Testis (tissue), 3 donors: Measurements from ENCODE around the gene SUMO2. TPM values are rescaled to one million over a fixed set of nuclear protein-coding genes. Genes with fewer than 3 reads are reported as not detected.

Experiments
- DNase-seq: peaks from one replicate; pipeline ENCODE4 v3.0.0-alpha.2; 2019
- H3K27ac ChIP-seq, 2 donors: fragments of 200-600 bp; sonication (generic); one replicate each; pipeline ENCODE4 v1.5.1; 2019
- H3K27me3 ChIP-seq: fragments of 200-600 bp; sonication (generic); one replicate; pipeline ENCODE4 v1.5.1; 2019
- H3K36me3 ChIP-seq: fragments of 200-600 bp; sonication (generic); one replicate; pipeline ENCODE4 v1.5.1; 2017; ENCODE audit warnings: low read depth; ENCODE audit errors: missing control alignments
- H3K4me1 ChIP-seq: fragments of 200-600 bp; sonication (generic); one replicate; pipeline ENCODE4 v1.5.1; 2019
- H3K4me3 ChIP-seq, 2 donors: fragments of 200-600 bp; sonication (generic); one replicate each; pipeline ENCODE4 v1.5.1; 2017 to 2019
- H3K9me3 ChIP-seq: fragments of 200-600 bp; sonication (generic); one replicate; pipeline ENCODE4 v1.5.1; 2017
- POLR2A ChIP-seq: fragments of 450-650 bp; IDR thresholded peaks from one replicate; pipeline ENCODE4 v1.6.1; 2017; ENCODE audit warnings: antibody characterized with exemption, mild to moderate bottlenecking, moderate library complexity
- WGBS, 2 donors: methylation state at CpG; one replicate each; pipeline ENCODE4 v1.1.5; 2018; 5-methylcytosine and 5-hydroxymethylcytosine counted together
- intact Hi-C: fragments of 100-400 bp; cut with DNase I; formaldehyde crosslinking; loops from one replicate; pipeline ENCODE4 v1.15.1; 2023; ENCODE audit warnings: low total_unique reads
- polyA plus RNA-seq: library from polyadenylated mRNA; stranded (reverse); fragments of 350-450 nt; fragmentation: Illumina TruSeq; extraction: RNeasy Lipid Tissue Mini Kit (QIAGEN cat#74804); gene quantifications from one replicate; pipeline ENCODE4 v1.2.3, GENCODE V29; 2014; ENCODE audit warnings: low read depth, low replicate concordance; ENCODE audit not compliant: insufficient read depth
- total RNA-seq, 2 donors: library from RNA; depleted of rRNA; stranded (reverse); fragments of >200 nt; gene quantifications; one replicate each; pipeline ENCODE4 v1.2.3, GENCODE V29; 2016
- TF ChIP-seq, protein P1 (sequence below), 3 experiments: fragments of 450-650 bp in 2 of 3; fragments of 200-600 bp in 1 of 3; sonication (generic) in 1 of 3; IDR thresholded peaks; one replicate each; pipeline ENCODE4 v1.5.1; 2016 to 2019; ENCODE audit warnings: antibody characterized with exemption in 3 of 3, mild to moderate bottlenecking in 2 of 3, moderate library complexity in 1 of 3

Gene SUMO2
- total and polyA plus RNA-seq, 3 donors from 2014 or later, result 92.3 to 484 (median 102) TPM

DNA sequence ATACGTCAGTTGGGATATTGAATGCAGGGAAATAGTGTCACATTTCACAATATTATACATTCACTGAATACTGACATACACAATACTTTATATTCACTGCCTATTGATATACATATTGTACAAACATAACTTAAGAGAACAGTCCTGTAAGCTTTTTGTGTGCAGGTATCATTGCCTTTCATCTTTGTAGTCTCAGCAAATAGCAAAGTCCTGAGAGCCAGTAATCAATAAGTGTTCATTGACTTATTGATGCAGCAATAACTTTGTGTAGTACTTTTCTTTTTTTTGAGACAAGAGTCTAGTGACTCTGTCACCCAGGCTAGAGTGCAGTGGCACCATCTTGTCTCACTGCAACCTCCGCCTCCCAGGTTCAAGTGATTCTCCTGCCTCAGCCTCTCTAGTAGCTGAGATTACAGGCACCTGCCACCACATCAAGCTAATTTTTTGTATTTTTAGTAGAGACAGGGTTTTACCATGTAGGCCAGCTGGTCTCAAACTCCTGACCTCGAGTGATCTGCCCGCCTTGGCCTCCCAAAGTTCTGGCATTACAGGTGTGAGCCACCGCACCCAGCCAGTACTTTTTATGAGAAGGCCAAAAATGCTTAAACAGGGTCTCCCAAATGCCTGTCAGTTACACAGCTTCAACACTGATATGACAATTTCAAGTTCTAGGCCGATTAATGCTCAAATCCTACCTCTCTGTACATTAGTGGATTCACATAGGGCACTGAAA lies 17.3 kb upstream of the SUMO2 start:
- Histone ChIP-seq H3K4me3 (no peak overlapping the region), H3K36me3 (no peaks in the 10 kb centered on the region), H3K9me3 (no peaks in the 10 kb centered on the region), H3K27me3 (no peaks in the 10 kb centered on the region), H3K27ac (no peak overlapping the region), H3K4me1 (peaks cover 4% of the 10 kb centered on the region)
- intact Hi-C loops, result loop anchor here (10.0 kb wide), 1 partner anchor 85 kb away; no protein-coding TSS in a partner anchor
- 85 to 92% methylated on average over 6 of the region's 6 CpGs for WGBS, 2 donors
- no peak for DNase-seq
- TF ChIP-seq POLR2A, result no peak
- TF ChIP-seq, protein P1, sequence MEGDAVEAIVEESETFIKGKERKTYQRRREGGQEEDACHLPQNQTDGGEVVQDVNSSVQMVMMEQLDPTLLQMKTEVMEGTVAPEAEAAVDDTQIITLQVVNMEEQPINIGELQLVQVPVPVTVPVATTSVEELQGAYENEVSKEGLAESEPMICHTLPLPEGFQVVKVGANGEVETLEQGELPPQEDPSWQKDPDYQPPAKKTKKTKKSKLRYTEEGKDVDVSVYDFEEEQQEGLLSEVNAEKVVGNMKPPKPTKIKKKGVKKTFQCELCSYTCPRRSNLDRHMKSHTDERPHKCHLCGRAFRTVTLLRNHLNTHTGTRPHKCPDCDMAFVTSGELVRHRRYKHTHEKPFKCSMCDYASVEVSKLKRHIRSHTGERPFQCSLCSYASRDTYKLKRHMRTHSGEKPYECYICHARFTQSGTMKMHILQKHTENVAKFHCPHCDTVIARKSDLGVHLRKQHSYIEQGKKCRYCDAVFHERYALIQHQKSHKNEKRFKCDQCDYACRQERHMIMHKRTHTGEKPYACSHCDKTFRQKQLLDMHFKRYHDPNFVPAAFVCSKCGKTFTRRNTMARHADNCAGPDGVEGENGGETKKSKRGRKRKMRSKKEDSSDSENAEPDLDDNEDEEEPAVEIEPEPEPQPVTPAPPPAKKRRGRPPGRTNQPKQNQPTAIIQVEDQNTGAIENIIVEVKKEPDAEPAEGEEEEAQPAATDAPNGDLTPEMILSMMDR (IDR thresholded peaks at IDR 0.05), result no peak

DNA sequence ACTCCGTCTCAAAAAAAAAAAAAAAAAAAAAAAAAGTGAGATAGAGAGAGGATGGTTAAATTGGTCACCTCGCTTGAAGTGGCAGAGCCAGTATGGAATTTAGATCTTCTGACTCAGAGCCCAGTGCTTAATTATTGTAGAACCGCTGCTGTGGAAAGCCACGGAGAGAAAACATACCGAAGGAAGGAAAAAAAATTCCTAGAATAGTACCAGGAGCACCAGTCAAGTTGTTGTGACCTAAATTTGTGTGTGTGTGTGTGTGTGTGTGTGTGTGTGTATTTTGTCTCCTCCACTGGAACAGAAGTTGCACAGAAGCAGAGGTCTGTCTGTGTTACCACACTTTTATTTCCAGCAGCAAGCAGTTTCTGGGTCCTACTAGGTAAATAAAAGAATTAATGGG lies 12.1 kb upstream of the SUMO2 start:
- no peaks in the 10 kb centered on the region for H3K27me3 ChIP-seq
- no peak overlapping the region for H3K27ac ChIP-seq
- intact Hi-C loops, result no loop called here

DNA sequence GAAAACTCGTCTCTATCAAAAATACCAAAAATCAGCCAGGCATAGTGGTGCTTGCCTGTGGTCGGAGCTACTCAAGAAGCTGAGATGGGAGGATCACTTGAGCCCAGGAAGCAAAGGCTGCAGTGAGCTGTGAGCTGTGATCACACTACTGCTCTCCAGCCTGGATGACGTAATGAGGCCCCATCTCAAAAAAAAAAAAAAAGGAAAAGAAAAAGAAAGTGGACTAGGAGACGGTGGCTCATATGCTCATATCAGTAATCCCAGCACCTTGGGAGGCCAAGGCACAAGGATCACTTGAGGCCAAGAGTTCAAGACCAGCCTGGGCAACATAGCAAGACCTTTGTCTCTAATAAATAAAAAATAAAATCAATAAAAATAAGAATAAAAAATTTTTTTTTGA lies 8.8 kb upstream of the SUMO2 start:
- TF ChIP-seq POLR2A, result no peak
- TF ChIP-seq, protein P1 (IDR thresholded peaks at IDR 0.05), result no peak
- WGBS, 2 donors, result 70 to 76% methylated on average over 4 of the region's 4 CpGs

More for the DNA sequence above, 12.1 kb upstream of the SUMO2 start:
- H3K4me3 ChIP-seq, result no peak overlapping the region
- WGBS, 2 donors, result 47 to 62% methylated on average over 4 of the region's 5 CpGs
- H3K4me1 ChIP-seq, result no peaks in the 10 kb centered on the region
- DNase-seq, result no peak
- H3K36me3 ChIP-seq, result no peaks in the 10 kb centered on the region
- TF ChIP-seq, protein P1 (IDR thresholded peaks at IDR 0.05), result no peak
- no peak for TF ChIP-seq POLR2A
- no peaks in the 10 kb centered on the region for H3K9me3 ChIP-seq

DNA sequence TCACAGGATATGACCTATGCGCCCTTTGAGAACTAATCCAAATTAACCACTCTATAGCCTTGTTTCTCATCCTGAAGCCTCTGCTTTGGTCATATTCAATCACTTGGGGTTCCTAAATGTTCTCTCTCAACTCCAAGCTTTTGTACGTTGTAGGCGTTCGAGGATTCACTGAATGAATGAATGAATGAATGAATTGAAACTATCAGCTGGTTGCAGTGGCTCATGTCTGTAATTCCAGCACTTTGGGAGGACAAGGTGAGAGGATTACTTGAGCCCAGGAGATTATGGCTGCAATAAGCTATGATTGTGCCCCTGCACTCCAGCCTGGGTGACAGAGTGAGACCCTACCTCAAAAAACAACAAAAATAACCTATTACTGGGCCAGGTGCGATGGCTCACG lies 5.9 kb upstream of the SUMO2 start:
- Histone ChIP-seq H3K9me3 (no peaks in the 10 kb centered on the region), H3K36me3 (no peaks in the 10 kb centered on the region), H3K4me3 (no peak overlapping the region), H3K27me3 (no peaks in the 10 kb centered on the region), H3K4me1 (peaks cover 12% of the 10 kb centered on the region), H3K27ac (no peak overlapping the region)
- 88 to 93% methylated on average over 6 of the region's 6 CpGs for WGBS, 2 donors
- intact Hi-C loops, result no loop called here
- DNase-seq, result no peak
- no peak for TF ChIP-seq POLR2A
- TF ChIP-seq, protein P1 (IDR thresholded peaks at IDR 0.05), result no peak

More for the DNA sequence above, 8.8 kb upstream of the SUMO2 start:
- no peak overlapping the region for H3K4me3 ChIP-seq
- H3K27me3 ChIP-seq, result no peaks in the 10 kb centered on the region
- no peaks in the 10 kb centered on the region for H3K4me1 ChIP-seq
- intact Hi-C loops, result no loop called here
- no peaks in the 10 kb centered on the region for H3K36me3 ChIP-seq
- DNase-seq, result no peak
- H3K9me3 ChIP-seq, result no peaks in the 10 kb centered on the region
- no peak overlapping the region for H3K27ac ChIP-seq
